ENCODE measurements around the gene C5orf47.

DNA sequence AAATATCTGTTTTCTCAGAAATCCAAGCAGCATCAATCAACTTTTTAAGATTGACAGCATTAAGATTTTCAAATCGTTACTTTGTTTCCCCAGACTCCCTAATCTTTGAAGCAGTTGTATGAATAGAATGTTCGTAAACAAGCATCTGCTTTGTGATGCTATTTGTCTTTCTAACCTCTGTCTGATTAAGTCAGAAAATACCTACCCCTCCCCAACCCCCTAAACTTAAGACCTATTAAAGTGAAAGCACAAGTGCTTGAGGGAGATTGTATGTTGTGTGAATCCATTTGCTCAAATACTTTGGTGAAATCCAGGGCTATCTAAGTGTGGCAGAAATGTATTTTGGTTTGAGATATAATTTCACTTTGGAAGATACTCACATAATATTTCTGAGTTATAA lies 47.9 kb upstream of the C5orf47 start:
- no peak for TF ChIP-seq GATA2 (IDR thresholded peaks at IDR 0.05; ENCODE audit: low read depth, low read length)
- TF ChIP-seq GATA3 (IDR thresholded peaks at IDR 0.05; ENCODE audit: low read depth, low read length) = no peak
